Osteocyte (in vitro differentiated cells): ENCODE data around the gene SORCS3. TPM values are rescaled to one million over a fixed set of nuclear protein-coding genes. Genes with fewer than 3 reads are reported as not detected.

ENCODE experiments used
- DNase-seq: peaks from one replicate; pipeline ENCODE4 v3.0.0; 2021; ENCODE audit warnings: mixed read lengths; ENCODE audit not compliant: unreplicated experiment; ENCODE audit errors: extremely low spot score
- H3K27ac Mint-ChIP-seq: one replicate; pipeline ENCODE4 v1.8.0; 2021; ENCODE audit warnings: mild to moderate bottlenecking, mixed read lengths; ENCODE audit not compliant: unreplicated experiment
- H3K27me3 Mint-ChIP-seq: one replicate; pipeline ENCODE4 v1.8.0; 2021; ENCODE audit warnings: mixed read lengths; ENCODE audit not compliant: unreplicated experiment
- H3K36me3 Mint-ChIP-seq: one replicate; pipeline ENCODE4 v1.8.0; 2021; ENCODE audit warnings: mixed read lengths; ENCODE audit not compliant: unreplicated experiment
- H3K4me1 Mint-ChIP-seq: one replicate; pipeline ENCODE4 v1.8.0; 2021; ENCODE audit warnings: mixed read lengths; ENCODE audit not compliant: unreplicated experiment
- H3K4me3 Mint-ChIP-seq: one replicate; pipeline ENCODE4 v1.8.0; 2021; ENCODE audit warnings: mild to moderate bottlenecking, moderate library complexity, mixed read lengths; ENCODE audit not compliant: unreplicated experiment
- H3K9me3 Mint-ChIP-seq: one replicate; pipeline ENCODE4 v1.8.0; 2021; ENCODE audit warnings: mixed read lengths; ENCODE audit not compliant: unreplicated experiment
- total RNA-seq: library from RNA; stranded (reverse); gene quantifications from 2 replicates; pipeline ENCODE4 v1.2.1, GENCODE V29; 2021
- TF ChIP-seq, protein P1 (sequence below): fragments of 200-600 bp; sonication (generic); IDR thresholded peaks from 2 replicates; pipeline ENCODE4 v1.5.0; 2021; ENCODE audit warnings: antibody characterized with exemption, mild to moderate bottlenecking, moderate library complexity

The SORCS3 gene
- total RNA-seq, 1 donor from 2014 or later, result not detected

- H3K27ac Mint-ChIP-seq, result no peak overlapping the region
- H3K4me3 Mint-ChIP-seq, result no peak overlapping the region
- H3K4me1 Mint-ChIP-seq, result no peaks in the 10 kb centered on the region
- peaks cover 27% of the 10 kb centered on the region for H3K9me3 Mint-ChIP-seq
- TF ChIP-seq, protein P1, sequence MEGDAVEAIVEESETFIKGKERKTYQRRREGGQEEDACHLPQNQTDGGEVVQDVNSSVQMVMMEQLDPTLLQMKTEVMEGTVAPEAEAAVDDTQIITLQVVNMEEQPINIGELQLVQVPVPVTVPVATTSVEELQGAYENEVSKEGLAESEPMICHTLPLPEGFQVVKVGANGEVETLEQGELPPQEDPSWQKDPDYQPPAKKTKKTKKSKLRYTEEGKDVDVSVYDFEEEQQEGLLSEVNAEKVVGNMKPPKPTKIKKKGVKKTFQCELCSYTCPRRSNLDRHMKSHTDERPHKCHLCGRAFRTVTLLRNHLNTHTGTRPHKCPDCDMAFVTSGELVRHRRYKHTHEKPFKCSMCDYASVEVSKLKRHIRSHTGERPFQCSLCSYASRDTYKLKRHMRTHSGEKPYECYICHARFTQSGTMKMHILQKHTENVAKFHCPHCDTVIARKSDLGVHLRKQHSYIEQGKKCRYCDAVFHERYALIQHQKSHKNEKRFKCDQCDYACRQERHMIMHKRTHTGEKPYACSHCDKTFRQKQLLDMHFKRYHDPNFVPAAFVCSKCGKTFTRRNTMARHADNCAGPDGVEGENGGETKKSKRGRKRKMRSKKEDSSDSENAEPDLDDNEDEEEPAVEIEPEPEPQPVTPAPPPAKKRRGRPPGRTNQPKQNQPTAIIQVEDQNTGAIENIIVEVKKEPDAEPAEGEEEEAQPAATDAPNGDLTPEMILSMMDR, result no peak
- H3K27me3 Mint-ChIP-seq, result no peaks in the 10 kb centered on the region
- no peak for DNase-seq
- H3K36me3 Mint-ChIP-seq, result no peaks in the 10 kb centered on the region
These were observed 507.8 kb downstream of the SORCS3 start for GRCh38 chr10:105148921-105149320.

DNA sequence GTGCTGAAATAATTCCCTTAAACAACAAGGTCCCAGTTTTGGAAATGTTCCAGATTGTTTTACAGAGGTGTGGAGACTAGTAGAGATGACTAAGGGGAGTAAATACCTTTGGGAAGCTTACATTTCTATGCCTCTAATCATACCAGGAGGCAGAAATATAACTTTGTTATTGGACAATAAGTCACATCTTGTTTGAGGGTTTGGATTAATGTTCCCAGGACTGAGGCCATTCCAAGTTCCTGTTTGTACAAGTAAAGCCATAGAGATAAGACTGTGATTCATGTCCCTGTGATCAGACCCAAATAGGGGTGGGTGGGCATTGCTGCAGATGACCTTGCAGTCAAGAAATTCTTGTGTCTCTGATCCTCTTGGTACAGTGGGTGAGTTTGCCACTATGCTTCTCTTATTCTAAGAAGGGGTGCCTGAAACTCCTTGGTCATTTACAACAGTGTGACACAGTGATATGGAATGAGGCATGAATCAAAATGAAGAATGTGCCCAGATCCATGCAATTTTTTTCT lies 508.3 kb downstream of the SORCS3 start:
- Mint-ChIP-seq H3K4me3 (no peak overlapping the region), H3K4me1 (no peaks in the 10 kb centered on the region), H3K9me3 (peaks cover 27% of the 10 kb centered on the region), H3K27ac (no peak overlapping the region), H3K27me3 (no peaks in the 10 kb centered on the region), H3K36me3 (no peaks in the 10 kb centered on the region)
- TF ChIP-seq, protein P1, result no peak
- DNase-seq, result no peak

- Mint-ChIP-seq H3K4me1 (no peaks in the 10 kb centered on the region), H3K36me3 (no peaks in the 10 kb centered on the region), H3K27me3 (no peaks in the 10 kb centered on the region), H3K4me3 (no peak overlapping the region), H3K9me3 (peaks cover 31% of the 10 kb centered on the region), H3K27ac (no peak overlapping the region)
- TF ChIP-seq, protein P1, result no peak
- no peak for DNase-seq
These were observed 509.3 kb downstream of the SORCS3 start for GRCh38 chr10:105150259-105150880.

DNA sequence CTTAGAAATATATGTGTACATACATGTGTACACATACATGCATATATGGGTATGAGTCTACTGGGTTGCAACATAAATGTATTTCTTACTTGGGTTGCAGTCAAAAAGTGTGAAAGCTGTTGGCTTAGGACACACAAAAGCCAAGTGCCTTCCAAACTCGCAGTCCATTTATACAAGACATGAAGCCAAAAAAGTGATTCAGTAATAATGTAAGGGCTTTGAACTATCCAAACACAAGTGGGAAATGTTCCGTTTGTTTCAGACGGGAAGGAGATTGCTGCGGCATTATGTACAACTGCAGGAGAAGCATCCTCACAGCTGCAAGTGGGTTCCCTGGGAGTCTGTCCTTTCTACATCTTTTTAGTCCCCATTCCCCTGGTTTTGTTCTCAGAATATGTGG lies 513.6 kb downstream of the SORCS3 start:
- H3K4me3 Mint-ChIP-seq, result no peak overlapping the region
- H3K36me3 Mint-ChIP-seq, result no peaks in the 10 kb centered on the region
- H3K27me3 Mint-ChIP-seq, result no peaks in the 10 kb centered on the region
- TF ChIP-seq, protein P1, result no peak
- no peak for DNase-seq
- H3K4me1 Mint-ChIP-seq, result no peaks in the 10 kb centered on the region
- H3K27ac Mint-ChIP-seq, result no peak overlapping the region
- peaks cover 26% of the 10 kb centered on the region for H3K9me3 Mint-ChIP-seq

DNA sequence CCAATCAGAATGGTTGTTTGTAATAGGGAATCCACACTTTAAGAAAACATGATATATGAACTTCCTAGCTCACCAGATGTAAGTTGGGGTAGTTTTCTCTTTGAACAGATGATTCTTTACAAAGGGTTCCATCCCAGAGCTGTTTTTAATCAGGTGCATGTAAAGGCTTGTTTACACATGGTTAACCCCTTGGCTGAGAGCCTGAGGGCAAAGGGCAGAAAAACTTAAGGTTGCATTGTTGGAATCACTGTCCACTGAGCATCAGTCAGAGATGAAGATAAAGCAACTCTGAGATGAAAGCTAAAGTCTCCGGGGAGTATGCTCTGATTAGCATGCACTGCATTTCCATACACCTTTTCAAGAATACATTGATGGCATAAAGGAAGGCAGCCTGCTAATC lies 518.2 kb downstream of the SORCS3 start:
- Mint-ChIP-seq H3K4me3 (no peak overlapping the region), H3K4me1 (no peaks in the 10 kb centered on the region), H3K27ac (no peak overlapping the region), H3K27me3 (no peaks in the 10 kb centered on the region), H3K36me3 (no peaks in the 10 kb centered on the region), H3K9me3 (peaks cover 36% of the 10 kb centered on the region)
- TF ChIP-seq, protein P1, result no peak
- DNase-seq, result no peak
